MM.1S (cell line): Measurements from ENCODE around the gene ELMO3.

ENCODE experiments used
- DNase-seq: peaks from one replicate; pipeline ENCODE4 v3.0.0-alpha.2; 2015
- H2AFZ ChIP-seq: fragments of 300-600 bp; sonication (generic); 2 replicates; pipeline ENCODE4 v1.6.0; 2016; ENCODE audit warnings: antibody characterized with exemption, low read length
- H3F3A ChIP-seq: fragments of 300-600 bp; sonication (generic); 2 replicates; pipeline ENCODE4 v1.6.1; 2016; ENCODE audit warnings: mild to moderate bottlenecking, antibody characterized with exemption, low read length, moderate library complexity, mixed read lengths; ENCODE audit not compliant: insufficient read depth
- H3K27ac ChIP-seq: fragments of 300-600 bp; sonication (generic); 2 replicates; pipeline ENCODE4 v1.5.1; 2016; ENCODE audit warnings: mild to moderate bottlenecking, low read length
- H3K27me3 ChIP-seq: fragments of 300-600 bp; sonication (generic); replicated peaks from 2 replicates; pipeline ENCODE4 v1.6.0; 2016; ENCODE audit warnings: low read length; ENCODE audit not compliant: insufficient read depth
- H3K36me3 ChIP-seq: fragments of 300-600 bp; sonication (generic); replicated peaks from 2 replicates; pipeline ENCODE4 v1.6.1; 2016; ENCODE audit warnings: mild to moderate bottlenecking, low read length, mixed read lengths; ENCODE audit not compliant: insufficient read depth
- H3K4me1 ChIP-seq: fragments of 300-600 bp; sonication (generic); 2 replicates; pipeline ENCODE4 v1.6.1; 2016; ENCODE audit warnings: low read length, mixed read lengths
- H3K4me2 ChIP-seq: fragments of 300-600 bp; sonication (generic); 2 replicates; pipeline ENCODE4 v1.6.0; 2016; ENCODE audit warnings: low read depth, low read length
- H3K4me3 ChIP-seq: fragments of 300-600 bp; sonication (generic); 2 replicates; pipeline ENCODE4 v1.5.1; 2016; ENCODE audit warnings: low read length, mixed read lengths
- H3K79me2 ChIP-seq: fragments of 300-600 bp; sonication (generic); 2 replicates; pipeline ENCODE4 v1.6.1; 2016; ENCODE audit warnings: mixed run types, low read length, mixed read lengths
- H3K9ac ChIP-seq: fragments of 300-600 bp; sonication (generic); 2 replicates; pipeline ENCODE4 v1.6.1; 2016; ENCODE audit warnings: low read length, mixed read lengths
- H3K9me2 ChIP-seq: fragments of 300-600 bp; sonication (generic); replicated peaks from 2 replicates; pipeline ENCODE4 v1.6.1; 2016; ENCODE audit warnings: mild to moderate bottlenecking, low read length, mixed read lengths; ENCODE audit not compliant: insufficient read depth
- H3K9me3 ChIP-seq: fragments of 300-600 bp; sonication (generic); replicated peaks from 2 replicates; pipeline ENCODE4 v1.6.1; 2016; ENCODE audit warnings: mild to moderate bottlenecking, low read length, mixed read lengths; ENCODE audit not compliant: insufficient read depth
- H4K20me1 ChIP-seq: fragments of 300-600 bp; sonication (generic); 2 replicates; pipeline ENCODE4 v1.6.1; 2016; ENCODE audit warnings: mild to moderate bottlenecking, low read length, moderate library complexity, mixed read lengths; ENCODE audit not compliant: insufficient read depth
- EZH2 ChIP-seq: fragments of 300-600 bp; sonication (generic); optimal IDR thresholded peaks from 2 replicates; pipeline ENCODE3; 2017; ENCODE audit warnings: low read depth, mild to moderate bottlenecking, antibody characterized with exemption, low read length, mixed read lengths
- EZH2phosphoT487 ChIP-seq: fragments of 300-600 bp; sonication (generic); IDR thresholded peaks from 2 replicates; pipeline ENCODE4 v1.6.1; 2018; ENCODE audit warnings: antibody characterized with exemption, low read length
- TF ChIP-seq, protein P1 (sequence below): fragments of 300-600 bp; sonication (generic); IDR thresholded peaks from 2 replicates; pipeline ENCODE4 v1.5.1; 2016; ENCODE audit warnings: antibody characterized with exemption, low read length, mixed read lengths

Gene ELMO3

DNA sequence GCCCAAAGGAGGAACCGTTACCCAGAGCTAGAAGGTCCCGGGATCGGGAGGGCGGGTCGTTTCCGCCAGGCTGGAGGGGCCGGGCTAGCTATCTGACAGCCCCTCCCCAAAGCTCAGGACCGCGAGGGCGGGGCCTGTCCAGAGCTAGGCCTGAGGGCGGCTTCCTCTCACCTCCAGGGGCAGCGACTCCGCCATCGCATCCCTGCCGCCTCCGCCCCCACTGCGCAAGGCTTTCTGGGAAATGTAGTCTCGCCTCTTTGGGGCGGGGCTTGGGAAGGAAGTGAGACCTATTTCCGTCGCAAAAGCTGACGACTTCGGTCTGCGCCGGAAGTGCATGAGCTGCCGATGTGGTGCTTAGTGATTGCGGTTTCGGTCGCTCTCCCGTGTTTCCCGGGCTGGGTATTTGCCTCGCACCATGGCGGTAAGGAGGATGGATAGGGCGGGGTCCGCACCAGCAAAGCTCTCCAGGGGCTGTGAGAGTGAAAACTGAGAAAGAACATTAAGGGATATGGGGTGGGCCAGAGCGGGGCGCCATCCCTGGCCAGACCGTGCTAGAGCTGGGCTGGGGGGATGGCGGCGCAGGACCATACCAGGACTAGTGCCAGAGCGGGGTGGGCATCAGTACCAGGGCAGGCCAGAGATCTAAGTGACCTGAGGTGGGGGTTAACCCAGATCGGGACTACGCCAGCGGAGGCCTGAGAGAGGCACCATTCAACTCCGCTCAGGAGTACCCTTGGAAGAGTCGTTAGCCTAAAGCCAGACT is 28.1 kb downstream of the ELMO3 start, which contains the start of gene TMEM208:
TMEM208 (plus strand) TSS at position 327 of the 763 bp plus-strand sequence; CDS start at position 416, 89 bp downstream.
- Histone ChIP-seq H3K27ac (peak within 1 kb of the TSS; percentile 50; the same call in 1 of the 2 replicates), H3K4me2 (peak within 1 kb of the TSS; percentile 91), H3K4me1 (peaks cover 12% of the 10 kb centered on the region), H3K79me2 (peaks cover 31% of the 10 kb centered on the region), H3K9me2 (no peaks in the 10 kb centered on the region), H2AFZ (peak within 1 kb of the TSS; percentile 54), H4K20me1 (no peaks in the 10 kb centered on the region), H3K9me3 (no peaks in the 10 kb centered on the region), H3K9ac (peak within 1 kb of the TSS; percentile 92), H3F3A (no peaks in the 10 kb centered on the region; the same call in 1 of the 2 replicates), H3K27me3 (no peaks in the 10 kb centered on the region), H3K36me3 (no peaks in the 10 kb centered on the region; the same call in 1 of the 2 replicates), H3K4me3 (peak within 1 kb of the TSS; percentile 96)
- TF ChIP-seq, protein P1, sequence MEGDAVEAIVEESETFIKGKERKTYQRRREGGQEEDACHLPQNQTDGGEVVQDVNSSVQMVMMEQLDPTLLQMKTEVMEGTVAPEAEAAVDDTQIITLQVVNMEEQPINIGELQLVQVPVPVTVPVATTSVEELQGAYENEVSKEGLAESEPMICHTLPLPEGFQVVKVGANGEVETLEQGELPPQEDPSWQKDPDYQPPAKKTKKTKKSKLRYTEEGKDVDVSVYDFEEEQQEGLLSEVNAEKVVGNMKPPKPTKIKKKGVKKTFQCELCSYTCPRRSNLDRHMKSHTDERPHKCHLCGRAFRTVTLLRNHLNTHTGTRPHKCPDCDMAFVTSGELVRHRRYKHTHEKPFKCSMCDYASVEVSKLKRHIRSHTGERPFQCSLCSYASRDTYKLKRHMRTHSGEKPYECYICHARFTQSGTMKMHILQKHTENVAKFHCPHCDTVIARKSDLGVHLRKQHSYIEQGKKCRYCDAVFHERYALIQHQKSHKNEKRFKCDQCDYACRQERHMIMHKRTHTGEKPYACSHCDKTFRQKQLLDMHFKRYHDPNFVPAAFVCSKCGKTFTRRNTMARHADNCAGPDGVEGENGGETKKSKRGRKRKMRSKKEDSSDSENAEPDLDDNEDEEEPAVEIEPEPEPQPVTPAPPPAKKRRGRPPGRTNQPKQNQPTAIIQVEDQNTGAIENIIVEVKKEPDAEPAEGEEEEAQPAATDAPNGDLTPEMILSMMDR, result peak; percentile 21
- TF ChIP-seq EZH2, result no peak
- peak; percentile 99 for DNase-seq

- peak overlapping the region; percentile 50; the same call in 1 of the 2 replicates for H3K27ac ChIP-seq
- TF ChIP-seq EZH2, result no peak
- TF ChIP-seq, protein P1, result no peak
- no peak for TF ChIP-seq EZH2phosphoT487
- H3K9me3 ChIP-seq, result no peaks in the 10 kb centered on the region
- no peaks in the 10 kb centered on the region; the same call in 1 of the 2 replicates for H3F3A ChIP-seq
- H3K79me2 ChIP-seq, result peaks cover 31% of the 10 kb centered on the region
- peak overlapping the region; percentile 92 for H3K9ac ChIP-seq
- peak overlapping the region; percentile 54; the same call in 1 of the 2 replicates for H2AFZ ChIP-seq
- H3K4me3 ChIP-seq, result peak overlapping the region; percentile 96
- H3K27me3 ChIP-seq, result no peaks in the 10 kb centered on the region
- DNase-seq, result no peak
- no peaks in the 10 kb centered on the region for H4K20me1 ChIP-seq
- H3K36me3 ChIP-seq, result no peaks in the 10 kb centered on the region; the same call in 1 of the 2 replicates
- H3K9me2 ChIP-seq, result no peaks in the 10 kb centered on the region
- peaks cover 12% of the 10 kb centered on the region for H3K4me1 ChIP-seq
- H3K4me2 ChIP-seq, result peak overlapping the region; percentile 91
Measured at GRCh38 chr16:67227567-67227921, 28.6 kb downstream of the ELMO3 start.

DNA sequence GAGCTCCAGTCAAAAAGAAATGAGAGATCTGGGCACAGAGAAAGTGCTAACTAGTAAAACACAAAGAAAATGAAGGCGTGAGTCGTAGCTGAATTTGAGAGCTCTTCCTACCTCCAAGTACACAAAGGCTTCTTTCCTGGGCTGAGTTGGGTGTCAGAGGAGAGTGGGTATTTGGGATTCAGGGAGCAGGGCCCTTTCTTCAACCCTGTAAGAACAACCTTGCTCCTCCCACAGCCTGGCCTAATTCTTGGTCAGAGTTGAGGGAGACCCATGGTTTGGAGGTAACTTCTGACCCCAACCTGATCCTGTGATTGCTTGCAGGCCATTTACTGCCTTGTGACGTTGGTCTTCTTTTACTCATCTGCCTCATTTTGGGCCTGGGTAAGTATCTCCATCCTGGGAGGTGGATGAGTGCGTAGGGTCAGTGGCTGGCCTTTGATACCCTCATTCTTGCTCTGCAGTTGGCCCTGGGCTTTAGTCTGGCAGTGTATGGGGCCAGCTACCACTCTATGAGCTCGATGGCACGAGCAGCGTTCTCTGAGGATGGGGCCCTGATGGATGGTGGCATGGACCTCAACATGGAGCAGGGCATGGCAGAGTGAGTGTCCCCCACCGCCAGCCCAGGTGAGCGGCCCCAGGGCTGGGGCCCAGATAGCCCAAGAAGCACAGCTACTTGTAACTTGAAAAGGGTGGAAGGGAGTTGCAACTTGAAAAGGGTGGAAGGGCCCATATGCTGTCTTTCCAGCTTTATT is 29.3 kb downstream of the ELMO3 start:
- no peaks in the 10 kb centered on the region for H3K9me2 ChIP-seq
- H3K9me3 ChIP-seq, result no peaks in the 10 kb centered on the region
- no peaks in the 10 kb centered on the region for H4K20me1 ChIP-seq
- peak overlapping the region; percentile 96 for H3K4me3 ChIP-seq
- no peaks in the 10 kb centered on the region; the same call in 1 of the 2 replicates for H3F3A ChIP-seq
- peak overlapping the region; percentile 92 for H3K9ac ChIP-seq
- H2AFZ ChIP-seq, result no peak overlapping the region
- H3K4me2 ChIP-seq, result peak overlapping the region; percentile 91
- H3K27ac ChIP-seq, result no peak overlapping the region
- DNase-seq, result no peak
- H3K27me3 ChIP-seq, result no peaks in the 10 kb centered on the region
- TF ChIP-seq, protein P1, result no peak
- TF ChIP-seq EZH2phosphoT487 (no peak), EZH2 (no peak)
- H3K36me3 ChIP-seq, result no peaks in the 10 kb centered on the region; the same call in 1 of the 2 replicates
- peaks cover 12% of the 10 kb centered on the region for H3K4me1 ChIP-seq
- peaks cover 31% of the 10 kb centered on the region for H3K79me2 ChIP-seq
